CD4-positive, CD25-positive, alpha-beta regulatory T cell (primary cell): ENCODE results near the gene PATE1. TPM values are rescaled to one million over a fixed set of nuclear protein-coding genes. Genes with fewer than 3 reads are reported as not detected.
A peak's percentile ranks its signal among the peaks of the same experiment; 100 is the strongest.

Experiments used
- ATAC-seq, 2 donors: fragments of 150-1000 bp; cut with Tn5 transposase; one replicate each; pipeline ENCODE4 v1.10.0; 2021; ENCODE audit warnings: low read depth in 2 of 2, moderate number of reproducible peaks in 2 of 2, moderate library complexity in 1 of 2
- DNase-seq, 3 donors: peaks; one replicate each; pipeline versions ENCODE4 v3.0.0 to v3.0.0-alpha.2; 2012 to 2022; ENCODE audit warnings: mixed read lengths in 1 of 3
- H3K27ac ChIP-seq: one replicate; pipeline ENCODE4 v1.7.0; 2013; ENCODE audit warnings: mild to moderate bottlenecking, low read length; ENCODE audit not compliant: insufficient read depth, poor library complexity, severe bottlenecking
- H3K27me3 ChIP-seq: one replicate; pipeline ENCODE4 v1.7.0; 2013; ENCODE audit warnings: low read length; ENCODE audit not compliant: control insufficient read depth, insufficient read depth
- H3K36me3 ChIP-seq: one replicate; pipeline ENCODE4 v1.7.0; 2013; ENCODE audit warnings: mild to moderate bottlenecking, low read length, moderate library complexity; ENCODE audit not compliant: control insufficient read depth, insufficient read depth
- H3K4me1 ChIP-seq: 2 replicates; pipeline ENCODE4 v1.7.0; 2013; ENCODE audit warnings: mild to moderate bottlenecking, low read length; ENCODE audit not compliant: insufficient read depth, control insufficient read depth, poor library complexity, severe bottlenecking
- H3K4me3 ChIP-seq: one replicate; pipeline ENCODE4 v1.7.0; 2013; ENCODE audit warnings: low read depth, mild to moderate bottlenecking, low read length, moderate library complexity
- H3K9me3 ChIP-seq, 2 experiments: 1 replicate in 1 of 2; 2 replicates in 1 of 2; pipeline ENCODE4 v1.7.0; 2013; ENCODE audit warnings: low read length in 2 of 2, mild to moderate bottlenecking in 1 of 2, moderate library complexity in 1 of 2; ENCODE audit not compliant: control insufficient read depth in 2 of 2
- H3K27ac Mint-ChIP-seq, 3 donors: one replicate each; pipeline ENCODE4 v1.8.0; 2020 to 2022; ENCODE audit warnings: mild to moderate bottlenecking in 3 of 3, mixed read lengths in 3 of 3, moderate library complexity in 2 of 3
- H3K27me3 Mint-ChIP-seq: one replicate; pipeline ENCODE4 v1.8.0; 2022; ENCODE audit warnings: mild to moderate bottlenecking, mixed read lengths
- H3K36me3 Mint-ChIP-seq: one replicate; pipeline ENCODE4 v1.8.0; 2020; ENCODE audit warnings: mixed read lengths
- H3K4me1 Mint-ChIP-seq, 4 donors: one replicate each; pipeline ENCODE4 v1.8.0; 2020 to 2022; ENCODE audit warnings: mixed read lengths in 4 of 4, mild to moderate bottlenecking in 1 of 4
- H3K4me3 Mint-ChIP-seq, 4 donors: one replicate each; pipeline ENCODE4 v1.8.0; 2020 to 2022; ENCODE audit warnings: mild to moderate bottlenecking in 4 of 4, mixed read lengths in 4 of 4, moderate library complexity in 3 of 4
- H3K9me3 Mint-ChIP-seq, 7 donors: one replicate each; pipeline ENCODE4 v1.8.0; 2020 to 2022; ENCODE audit warnings: mixed read lengths in 7 of 7, mild to moderate bottlenecking in 3 of 7, moderate library complexity in 2 of 7
- polyA plus RNA-seq, 4 donors: library from polyadenylated mRNA; unstranded; fragments of 300-500 nt; fragmentation: Illumina TruSeq; gene quantifications; one replicate each; pipeline ENCODE4 v1.2.3, GENCODE V29; 2021
- total RNA-seq: library from RNA; stranded (reverse); gene quantifications from one replicate; pipeline ENCODE4 v1.2.3, GENCODE V29; 2022

Gene PATE1
- total and polyA plus RNA-seq, 5 donors from 2014 or later = not detected

DNA sequence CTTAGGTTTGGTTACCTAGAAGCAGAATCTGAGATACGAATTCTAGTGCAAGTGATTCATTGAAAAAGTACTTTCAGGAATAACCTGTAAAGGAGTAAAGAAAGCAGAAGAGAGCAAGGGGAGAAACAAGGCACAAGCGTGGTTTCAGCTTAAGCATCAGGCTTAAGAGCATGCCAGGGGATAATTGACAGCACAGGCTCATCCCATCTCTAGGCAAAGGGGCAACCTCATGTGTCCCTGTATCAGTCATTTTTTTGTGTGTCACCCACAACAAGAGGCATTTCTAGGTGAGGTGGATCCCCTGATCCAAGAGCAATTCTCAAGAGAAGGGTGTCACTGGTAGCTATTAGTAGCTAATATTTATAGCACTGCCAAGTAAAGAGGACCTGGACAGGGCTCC lies 24.5 kb downstream of the PATE1 start:
- Mint-ChIP-seq H3K27ac (no peak overlapping the region), H3K4me3 (no peak overlapping the region), H3K36me3 (no peaks in the 10 kb centered on the region)

DNA sequence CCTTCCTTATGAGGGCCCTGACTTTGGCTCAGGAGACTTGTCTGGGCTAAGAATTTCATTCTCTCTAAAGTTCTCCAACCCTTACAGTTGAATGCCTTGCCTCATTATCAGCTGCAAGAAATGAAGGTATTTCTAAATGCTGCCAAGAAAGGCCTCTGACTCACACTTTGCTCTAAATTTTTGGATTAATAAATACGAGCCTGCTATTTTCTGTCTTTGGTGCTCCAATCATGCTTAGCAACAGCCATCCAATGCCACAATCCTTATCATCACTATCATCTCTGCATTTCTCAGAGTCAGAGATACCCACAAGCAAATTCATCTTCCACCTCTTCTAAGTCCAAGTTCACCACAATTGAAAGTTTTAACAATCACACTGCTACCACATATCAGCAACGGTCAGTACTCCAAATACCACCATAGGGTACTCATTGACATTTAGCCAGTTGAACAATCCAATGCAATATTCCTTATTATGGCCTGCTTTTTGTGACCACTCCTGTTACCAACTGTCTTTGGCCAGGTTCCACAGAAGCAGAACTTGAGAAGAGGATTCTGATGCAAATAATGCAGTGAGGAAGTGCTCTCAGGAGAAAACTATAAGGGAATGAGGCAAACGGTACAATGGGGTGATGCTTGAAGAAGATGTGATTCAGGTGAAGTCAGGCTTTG lies 26.9 kb downstream of the PATE1 start:
- no peaks in the 10 kb centered on the region for H3K36me3 Mint-ChIP-seq
- peaks cover 0 to 1% (median 0%) of the 10 kb centered on the region in 4 donors for H3K4me1 Mint-ChIP-seq
- no peak for ATAC-seq

More for the DNA sequence above, 24.5 kb downstream of the PATE1 start:
- no peak overlapping the region for H3K27ac ChIP-seq
- H3K9me3 Mint-ChIP-seq = peaks cover 0 to 3% (median 0%) of the 10 kb centered on the region in 7 donors
- DNase-seq (no peak), ATAC-seq (no peak)
- no peaks in the 10 kb centered on the region for H3K36me3 ChIP-seq
- H3K27me3 Mint-ChIP-seq = peaks cover 9% of the 10 kb centered on the region
- no peaks in the 10 kb centered on the region for H3K9me3 ChIP-seq
- peaks cover 0 to 4% (median 0%) of the 10 kb centered on the region in 4 donors for H3K4me1 Mint-ChIP-seq
- no peak overlapping the region for H3K4me3 ChIP-seq
- no peaks in the 10 kb centered on the region for H3K27me3 ChIP-seq
- H3K4me1 ChIP-seq = no peaks in the 10 kb centered on the region

DNA sequence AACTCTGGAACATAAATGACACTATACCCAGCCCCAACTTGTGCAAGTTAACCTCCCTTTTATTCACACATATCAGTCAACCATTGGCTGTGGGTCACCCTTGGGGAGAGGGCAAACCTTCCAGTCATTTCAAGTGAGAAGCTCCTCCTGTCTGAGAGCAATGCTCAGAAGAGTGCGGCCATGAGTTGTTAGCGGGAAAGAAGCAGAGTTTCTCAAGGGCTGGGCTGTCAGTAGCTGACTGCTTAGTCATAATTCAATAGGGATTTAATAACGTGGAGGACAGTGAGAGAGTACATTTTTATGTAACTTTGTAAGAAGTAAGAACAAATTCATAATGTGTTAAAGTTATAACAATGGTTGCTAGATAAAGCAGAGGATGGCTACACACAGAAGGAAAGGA lies 27.4 kb downstream of the PATE1 start:
- H3K4me1 ChIP-seq = no peaks in the 10 kb centered on the region
- no peak for DNase-seq
- H3K36me3 Mint-ChIP-seq = no peaks in the 10 kb centered on the region
- H3K4me3 ChIP-seq = no peak overlapping the region
- peaks cover 9% of the 10 kb centered on the region for H3K27me3 Mint-ChIP-seq
- H3K9me3 ChIP-seq = no peaks in the 10 kb centered on the region
- H3K4me1 Mint-ChIP-seq = no peaks in the 10 kb centered on the region
- H3K27ac ChIP-seq = no peak overlapping the region
- peaks cover 0 to 3% (median 0%) of the 10 kb centered on the region in 7 donors for H3K9me3 Mint-ChIP-seq
- peaks cover 1% of the 10 kb centered on the region for H3K27me3 ChIP-seq
- H3K36me3 ChIP-seq = no peaks in the 10 kb centered on the region
- ATAC-seq = no peak
- no peak overlapping the region for H3K4me3 Mint-ChIP-seq
- no peak overlapping the region for H3K27ac Mint-ChIP-seq

More for the DNA sequence above, 26.9 kb downstream of the PATE1 start:
- no peaks in the 10 kb centered on the region for H3K4me1 ChIP-seq
- H3K36me3 ChIP-seq = no peaks in the 10 kb centered on the region
- H3K27ac Mint-ChIP-seq = no peak overlapping the region
- no peak for DNase-seq
- H3K4me3 ChIP-seq = no peak overlapping the region
- H3K27me3 Mint-ChIP-seq = peaks cover 9% of the 10 kb centered on the region
- H3K27ac ChIP-seq = no peak overlapping the region
- H3K9me3 Mint-ChIP-seq = peaks cover 0 to 3% (median 0%) of the 10 kb centered on the region in 7 donors
- H3K27me3 ChIP-seq = peaks cover 1% of the 10 kb centered on the region
- H3K4me3 Mint-ChIP-seq = no peak overlapping the region
- no peaks in the 10 kb centered on the region for H3K9me3 ChIP-seq

DNA sequence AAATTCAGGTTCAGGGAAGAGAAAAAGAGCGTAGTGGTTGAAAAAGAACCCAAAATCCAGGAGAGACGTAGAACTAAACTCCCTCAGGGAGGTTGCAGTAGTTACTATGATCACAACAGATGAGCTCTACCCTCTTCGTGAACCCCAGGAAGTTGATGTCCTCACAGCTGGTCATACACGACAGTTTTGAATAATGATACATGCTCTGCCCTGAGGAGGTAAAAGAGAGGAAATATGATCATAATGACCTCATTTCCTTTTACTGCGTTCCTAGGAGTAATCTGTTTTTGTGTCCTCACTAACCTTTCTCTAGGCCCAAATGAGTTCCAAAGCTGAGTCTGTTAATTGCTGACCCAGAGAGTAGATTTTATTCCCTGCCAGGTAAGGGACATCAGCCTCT lies 31.2 kb downstream of the PATE1 start:
- H3K4me1 ChIP-seq = no peaks in the 10 kb centered on the region
- Mint-ChIP-seq H3K36me3 (no peaks in the 10 kb centered on the region), H3K27ac (no peak overlapping the region), H3K27me3 (peaks cover 4% of the 10 kb centered on the region), H3K4me3 (no peak overlapping the region), H3K4me1 (no peaks in the 10 kb centered on the region), H3K9me3 (peaks cover 0 to 6% (median 2%) of the 10 kb centered on the region in 7 donors)
- H3K27me3 ChIP-seq = peaks cover 1% of the 10 kb centered on the region
- H3K4me3 ChIP-seq = no peak overlapping the region
- ATAC-seq (no peak), DNase-seq (no peak)
- no peaks in the 10 kb centered on the region for H3K36me3 ChIP-seq
- H3K9me3 ChIP-seq = no peaks in the 10 kb centered on the region
- H3K27ac ChIP-seq = no peak overlapping the region

DNA sequence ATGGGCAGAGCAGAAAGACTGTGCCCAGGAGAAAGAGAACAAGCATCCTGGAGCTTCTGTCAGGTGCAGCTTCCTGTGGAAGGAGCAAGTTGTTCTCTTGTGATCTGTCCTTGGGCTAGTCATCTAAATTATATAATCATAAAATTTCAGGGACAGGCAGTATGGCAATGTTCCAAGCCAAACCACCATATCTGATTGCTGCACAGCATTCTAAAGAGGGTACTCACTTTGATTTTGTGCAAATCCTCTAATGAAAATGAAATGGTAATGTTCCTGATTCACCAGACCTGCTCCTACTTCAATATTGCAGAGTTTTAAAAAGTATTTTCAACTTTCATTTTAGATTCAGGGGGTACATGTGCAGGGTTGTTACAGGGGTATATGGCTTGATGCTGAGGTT lies 32.6 kb downstream of the PATE1 start, which contains the start of gene PATE2:
Gene PATE2, minus strand, starts transcription at position 101 of the 400 bp plus-strand sequence. Its CDS starts 55 bp downstream, at position 46.
- Mint-ChIP-seq H3K9me3 (peaks cover 0 to 9% (median 0%) of the 10 kb centered on the region in 7 donors), H3K27me3 (peaks cover 4% of the 10 kb centered on the region), H3K36me3 (no peaks in the 10 kb centered on the region), H3K4me1 (no peaks in the 10 kb centered on the region), H3K4me3 (no peak within 1 kb of the TSS), H3K27ac (no peak within 1 kb of the TSS)
- Histone ChIP-seq H3K9me3 (no peaks in the 10 kb centered on the region), H3K27ac (no peak within 1 kb of the TSS), H3K4me3 (no peak within 1 kb of the TSS), H3K27me3 (peaks cover 1% of the 10 kb centered on the region), H3K4me1 (no peaks in the 10 kb centered on the region), H3K36me3 (no peaks in the 10 kb centered on the region)
- no peak for ATAC-seq
- DNase-seq = no peak

DNA sequence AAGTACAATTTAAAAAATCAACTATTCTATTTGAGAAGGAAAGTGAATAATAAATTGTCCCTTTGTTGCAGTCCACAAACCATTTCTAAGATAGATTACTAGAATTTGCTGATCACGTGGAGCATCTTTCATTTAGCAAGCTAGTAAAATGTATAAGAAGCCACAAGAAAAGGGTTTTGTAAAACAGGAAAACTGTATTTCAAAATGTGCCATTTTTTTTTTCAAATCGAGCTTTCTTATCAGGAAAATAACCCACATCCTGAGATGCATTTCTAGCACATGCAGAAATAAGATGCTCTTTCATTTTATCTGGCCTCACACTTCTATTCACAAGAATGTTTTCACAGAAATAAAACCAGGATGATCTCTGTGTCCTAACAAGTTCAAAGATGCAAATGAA lies 38.6 kb downstream of the PATE1 start:
- H3K27me3 ChIP-seq = no peaks in the 10 kb centered on the region
- no peak overlapping the region for H3K4me3 ChIP-seq
- no peaks in the 10 kb centered on the region for H3K36me3 ChIP-seq
- Mint-ChIP-seq H3K36me3 (no peaks in the 10 kb centered on the region), H3K4me3 (no peak overlapping the region), H3K9me3 (peaks cover 0 to 9% (median 0%) of the 10 kb centered on the region in 7 donors), H3K4me1 (no peaks in the 10 kb centered on the region), H3K27me3 (peaks cover 8% of the 10 kb centered on the region), H3K27ac (no peak overlapping the region)
- H3K9me3 ChIP-seq = no peaks in the 10 kb centered on the region
- DNase-seq = no peak
- no peak overlapping the region for H3K27ac ChIP-seq
- H3K4me1 ChIP-seq = no peaks in the 10 kb centered on the region
- no peak for ATAC-seq

DNA sequence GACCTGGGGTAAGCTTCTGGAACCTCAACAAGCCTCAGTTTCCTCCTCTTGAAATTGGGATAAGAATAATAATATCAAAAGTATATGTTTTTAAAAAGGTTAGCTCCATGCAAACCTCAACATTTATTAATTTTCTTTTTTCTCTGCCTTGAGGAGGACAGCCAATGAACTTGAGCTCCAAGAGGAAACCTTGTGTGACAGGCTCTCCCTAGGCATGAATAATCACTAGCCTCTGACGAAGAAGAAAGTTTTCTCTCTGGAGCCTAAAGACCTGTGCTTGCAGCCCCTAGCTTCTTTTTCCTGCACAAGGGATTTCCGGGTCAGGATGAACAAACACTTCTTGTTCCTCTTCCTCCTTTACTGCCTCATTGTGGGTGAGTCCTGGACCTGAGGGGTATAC lies 41.7 kb downstream of the PATE1 start, which contains the start of gene PATE3:
Gene PATE3, plus strand, starts transcription at position 301 of the 400 bp plus-strand sequence. Its CDS starts 25 bp downstream, at position 326.
- DNase-seq (no peak), ATAC-seq (no peak)
- Mint-ChIP-seq H3K4me1 (no peaks in the 10 kb centered on the region), H3K27ac (no peak within 1 kb of the TSS), H3K4me3 (peak within 1 kb of the TSS in 1 of 4 donors; percentile 59), H3K9me3 (peaks cover 0 to 2% (median 1%) of the 10 kb centered on the region in 7 donors), H3K27me3 (peaks cover 4% of the 10 kb centered on the region), H3K36me3 (no peaks in the 10 kb centered on the region)
- H3K36me3 ChIP-seq = no peaks in the 10 kb centered on the region
- no peaks in the 10 kb centered on the region for H3K4me1 ChIP-seq
- no peak within 1 kb of the TSS for H3K27ac ChIP-seq
- H3K27me3 ChIP-seq = no peaks in the 10 kb centered on the region
- no peak within 1 kb of the TSS for H3K4me3 ChIP-seq
- no peaks in the 10 kb centered on the region for H3K9me3 ChIP-seq

DNA sequence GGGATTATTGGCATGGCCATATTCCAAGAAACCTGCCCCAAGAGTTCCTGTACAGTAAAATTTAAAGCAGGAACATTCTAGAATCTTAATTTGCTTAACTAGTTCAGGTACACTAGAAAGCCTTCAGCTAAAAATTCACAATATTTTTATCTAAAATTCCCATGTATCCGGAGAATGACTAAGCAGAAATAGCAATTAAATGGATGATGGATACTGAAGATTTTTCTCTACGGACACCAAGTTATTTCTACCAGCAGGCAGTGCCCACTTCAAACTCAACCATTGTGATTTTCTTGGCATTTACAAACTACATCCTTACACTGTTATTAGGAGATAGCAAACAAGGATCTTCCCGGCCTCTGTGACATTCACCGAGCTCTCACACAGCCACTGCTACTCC lies 44.7 kb downstream of the PATE1 start:
- H3K9me3 Mint-ChIP-seq = peaks cover 0 to 16% (median 7%) of the 10 kb centered on the region in 7 donors
- no peak overlapping the region for H3K4me3 ChIP-seq
- ATAC-seq = no peak
- no peaks in the 10 kb centered on the region for H3K9me3 ChIP-seq
- no peaks in the 10 kb centered on the region for H3K4me1 Mint-ChIP-seq
- DNase-seq = no peak
- no peak overlapping the region for H3K27ac Mint-ChIP-seq
- H3K27me3 ChIP-seq = no peaks in the 10 kb centered on the region
- H3K27ac ChIP-seq = no peak overlapping the region
- no peak overlapping the region for H3K4me3 Mint-ChIP-seq
- peaks cover 4% of the 10 kb centered on the region for H3K27me3 Mint-ChIP-seq
- H3K36me3 Mint-ChIP-seq = no peaks in the 10 kb centered on the region
- no peaks in the 10 kb centered on the region for H3K36me3 ChIP-seq
- H3K4me1 ChIP-seq = no peaks in the 10 kb centered on the region
